ENCODE data around the gene KIF22.

DNA sequence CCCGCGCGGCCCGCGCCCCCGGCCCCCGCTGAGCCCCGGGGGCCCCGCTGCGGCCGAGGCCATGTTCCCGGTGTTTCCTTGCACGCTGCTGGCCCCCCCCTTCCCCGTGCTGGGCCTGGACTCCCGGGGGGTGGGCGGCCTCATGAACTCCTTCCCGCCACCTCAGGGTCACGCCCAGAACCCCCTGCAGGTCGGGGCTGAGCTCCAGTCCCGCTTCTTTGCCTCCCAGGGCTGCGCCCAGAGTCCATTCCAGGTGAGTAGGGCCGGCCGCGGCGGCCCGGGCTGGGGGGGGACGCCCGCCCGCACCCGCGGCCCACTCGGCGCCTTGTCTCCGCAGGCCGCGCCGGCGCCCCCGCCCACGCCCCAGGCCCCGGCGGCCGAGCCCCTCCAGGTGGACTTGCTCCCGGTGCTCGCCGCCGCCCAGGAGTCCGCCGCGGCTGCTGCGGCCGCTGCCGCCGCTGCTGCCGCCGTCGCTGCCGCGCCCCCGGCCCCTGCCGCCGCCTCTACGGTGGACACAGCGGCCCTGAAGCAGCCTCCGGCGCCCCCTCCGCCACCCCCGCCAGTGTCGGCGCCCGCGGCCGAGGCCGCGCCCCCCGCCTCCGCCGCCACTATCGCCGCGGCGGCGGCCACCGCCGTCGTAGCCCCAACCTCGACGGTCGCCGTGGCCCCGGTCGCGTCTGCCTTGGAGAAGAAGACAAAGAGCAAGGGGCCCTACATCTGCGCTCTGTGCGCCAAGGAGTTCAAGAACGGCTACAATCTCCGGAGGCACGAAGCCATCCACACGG lies 16.3 kb downstream of the KIF22 start:
- no peak for TF ChIP-seq EZH2 (IDR thresholded peaks at IDR 0.05; ENCODE audit: borderline replicate concordance, low read length)
- TF ChIP-seq, protein P1, sequence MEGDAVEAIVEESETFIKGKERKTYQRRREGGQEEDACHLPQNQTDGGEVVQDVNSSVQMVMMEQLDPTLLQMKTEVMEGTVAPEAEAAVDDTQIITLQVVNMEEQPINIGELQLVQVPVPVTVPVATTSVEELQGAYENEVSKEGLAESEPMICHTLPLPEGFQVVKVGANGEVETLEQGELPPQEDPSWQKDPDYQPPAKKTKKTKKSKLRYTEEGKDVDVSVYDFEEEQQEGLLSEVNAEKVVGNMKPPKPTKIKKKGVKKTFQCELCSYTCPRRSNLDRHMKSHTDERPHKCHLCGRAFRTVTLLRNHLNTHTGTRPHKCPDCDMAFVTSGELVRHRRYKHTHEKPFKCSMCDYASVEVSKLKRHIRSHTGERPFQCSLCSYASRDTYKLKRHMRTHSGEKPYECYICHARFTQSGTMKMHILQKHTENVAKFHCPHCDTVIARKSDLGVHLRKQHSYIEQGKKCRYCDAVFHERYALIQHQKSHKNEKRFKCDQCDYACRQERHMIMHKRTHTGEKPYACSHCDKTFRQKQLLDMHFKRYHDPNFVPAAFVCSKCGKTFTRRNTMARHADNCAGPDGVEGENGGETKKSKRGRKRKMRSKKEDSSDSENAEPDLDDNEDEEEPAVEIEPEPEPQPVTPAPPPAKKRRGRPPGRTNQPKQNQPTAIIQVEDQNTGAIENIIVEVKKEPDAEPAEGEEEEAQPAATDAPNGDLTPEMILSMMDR (conservative IDR thresholded peaks at IDR 0.05 in 1 of 2, IDR thresholded peaks at IDR 0.05 in 1 of 2; ENCODE audit: extremely low read depth in 1 of 2, insufficient read depth in 1 of 2, low read depth in 1 of 2, low read length in 2 of 2): no peak

Data from mammary epithelial cell (primary cell).